HFFc6 (cell line): Measurements from ENCODE around the gene HSD17B11. TPM values are rescaled to one million over a fixed set of nuclear protein-coding genes. Genes with fewer than 3 reads are reported as not detected.
"Not testable (repeated sequence)": the region's sequence is repeated elsewhere in the genome, so short reads cannot be mapped to it uniquely, and the experiment has no call there.

Experiments used
- DNase-seq: peaks from one replicate; pipeline ENCODE4 v3.0.0-alpha.2; 2018
- H3K27ac Mint-ChIP-seq: 2 replicates; pipeline ENCODE4 v1.8.0; 2020; ENCODE audit warnings: mild to moderate bottlenecking, mixed read lengths
- H3K27me3 Mint-ChIP-seq: 2 replicates; pipeline ENCODE4 v1.8.0; 2021; ENCODE audit warnings: mild to moderate bottlenecking, moderate library complexity, mixed read lengths; ENCODE audit not compliant: insufficient read depth
- H3K36me3 Mint-ChIP-seq: 2 replicates; pipeline ENCODE4 v1.8.0; 2021; ENCODE audit warnings: low read depth, mixed read lengths
- H3K4me1 Mint-ChIP-seq: 2 replicates; pipeline ENCODE4 v1.8.0; 2020; ENCODE audit warnings: low read depth, mixed read lengths
- H3K4me3 Mint-ChIP-seq: 2 replicates; pipeline ENCODE4 v1.8.0; 2020; ENCODE audit warnings: mild to moderate bottlenecking, moderate library complexity, mixed read lengths
- H3K9me3 Mint-ChIP-seq: 2 replicates; pipeline ENCODE4 v1.8.0; 2020; ENCODE audit warnings: mild to moderate bottlenecking, mixed read lengths
- total RNA-seq, 6 experiments: library from RNA; stranded (reverse); fragmentation: NEBNext Ultra II Directional; extraction: Animal tissue kit (Norgen Biotek cat#: 25700); gene quantifications; 2 replicates in 1 of 6; 3 replicates in 5 of 6; pipeline ENCODE4 v1.2.3, GENCODE V29; 2021
- TF ChIP-seq, protein P1 (sequence below): fragments of 200-600 bp; sonication (generic); IDR thresholded peaks from 2 replicates; pipeline ENCODE4 v1.5.0; 2021; ENCODE audit warnings: antibody characterized with exemption, mild to moderate bottlenecking

Gene HSD17B11
- total RNA-seq, 6 experiments from 2014 or later: 14.6 to 18.7 (median 16.3) TPM

DNA sequence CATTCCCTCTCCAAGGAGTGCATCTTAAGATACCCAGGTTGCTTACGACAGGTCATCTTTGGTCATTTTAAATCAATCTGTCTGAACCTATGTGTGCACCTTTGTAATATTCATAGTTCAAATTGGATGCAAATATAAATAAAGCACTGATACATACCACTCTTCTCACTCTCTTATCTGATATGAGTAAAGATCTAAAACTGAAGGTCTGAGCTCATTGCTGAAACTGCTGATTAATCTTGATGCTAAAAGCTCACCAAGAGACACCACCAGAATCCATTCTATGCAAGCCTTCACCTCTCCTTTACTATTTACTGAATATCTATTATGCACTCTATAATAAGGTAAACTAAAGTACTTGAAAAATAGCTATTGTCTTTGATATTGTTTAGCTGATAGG lies 84.9 kb downstream of the HSD17B11 start:
- H3K27me3 Mint-ChIP-seq: peaks cover 8% of the 10 kb centered on the region
- no peaks in the 10 kb centered on the region for H3K4me1 Mint-ChIP-seq
- TF ChIP-seq, protein P1, sequence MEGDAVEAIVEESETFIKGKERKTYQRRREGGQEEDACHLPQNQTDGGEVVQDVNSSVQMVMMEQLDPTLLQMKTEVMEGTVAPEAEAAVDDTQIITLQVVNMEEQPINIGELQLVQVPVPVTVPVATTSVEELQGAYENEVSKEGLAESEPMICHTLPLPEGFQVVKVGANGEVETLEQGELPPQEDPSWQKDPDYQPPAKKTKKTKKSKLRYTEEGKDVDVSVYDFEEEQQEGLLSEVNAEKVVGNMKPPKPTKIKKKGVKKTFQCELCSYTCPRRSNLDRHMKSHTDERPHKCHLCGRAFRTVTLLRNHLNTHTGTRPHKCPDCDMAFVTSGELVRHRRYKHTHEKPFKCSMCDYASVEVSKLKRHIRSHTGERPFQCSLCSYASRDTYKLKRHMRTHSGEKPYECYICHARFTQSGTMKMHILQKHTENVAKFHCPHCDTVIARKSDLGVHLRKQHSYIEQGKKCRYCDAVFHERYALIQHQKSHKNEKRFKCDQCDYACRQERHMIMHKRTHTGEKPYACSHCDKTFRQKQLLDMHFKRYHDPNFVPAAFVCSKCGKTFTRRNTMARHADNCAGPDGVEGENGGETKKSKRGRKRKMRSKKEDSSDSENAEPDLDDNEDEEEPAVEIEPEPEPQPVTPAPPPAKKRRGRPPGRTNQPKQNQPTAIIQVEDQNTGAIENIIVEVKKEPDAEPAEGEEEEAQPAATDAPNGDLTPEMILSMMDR: no peak
- DNase-seq: no peak
- H3K36me3 Mint-ChIP-seq: no peaks in the 10 kb centered on the region
- no peaks in the 10 kb centered on the region for H3K9me3 Mint-ChIP-seq
- H3K4me3 Mint-ChIP-seq: no peak overlapping the region
- no peak overlapping the region for H3K27ac Mint-ChIP-seq

DNA sequence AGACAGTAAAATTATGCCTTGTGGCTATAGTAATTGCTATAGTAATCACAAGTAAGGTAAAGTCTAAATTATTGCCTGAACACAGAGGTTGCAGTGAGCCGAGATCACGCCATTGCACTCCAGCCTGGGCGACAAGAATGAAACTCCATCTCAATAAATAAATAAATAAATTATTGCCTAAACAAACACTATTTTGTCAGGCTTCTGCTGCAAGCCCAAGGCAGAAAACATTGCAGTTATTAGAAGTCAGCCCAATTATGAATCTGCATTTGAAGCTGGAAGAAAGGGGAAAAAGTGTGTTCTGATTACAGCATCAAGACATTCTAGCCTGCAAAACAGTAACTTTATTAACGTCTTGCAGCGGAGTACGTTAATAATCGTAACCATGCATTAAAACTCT lies 85.4 kb downstream of the HSD17B11 start:
- H3K9me3 Mint-ChIP-seq: no peaks in the 10 kb centered on the region

DNA sequence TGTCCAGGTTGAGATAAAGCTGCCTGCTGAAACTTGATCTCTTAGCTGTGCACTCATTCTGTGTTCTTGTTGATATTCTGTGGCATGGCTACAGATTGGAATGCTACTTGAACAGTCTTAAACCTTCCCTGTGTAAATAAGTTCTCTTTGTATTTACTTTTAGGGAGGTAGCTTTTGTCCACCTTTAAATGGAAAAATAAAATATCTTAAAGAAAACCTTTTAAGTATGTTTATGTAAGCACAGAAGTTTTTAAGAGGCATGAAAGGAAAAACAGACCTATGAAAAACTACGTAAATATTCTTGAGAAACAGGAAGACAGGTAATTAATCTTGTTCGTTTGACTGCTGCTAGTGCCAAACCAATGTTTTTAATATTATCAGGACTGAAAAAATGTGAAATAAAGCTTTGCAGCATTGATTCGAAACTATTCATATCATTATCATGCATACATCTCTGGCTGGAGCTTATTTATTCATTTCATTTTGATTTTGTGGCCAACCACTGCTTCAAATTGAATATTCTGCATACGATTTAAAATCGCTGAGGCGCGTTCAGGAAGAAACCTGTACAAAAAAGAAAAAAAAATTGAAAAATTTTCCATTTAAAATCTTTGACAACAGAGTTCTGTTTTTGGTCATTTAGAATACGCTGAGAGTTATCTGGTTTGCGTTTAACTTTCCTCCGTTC lies 86.1 kb downstream of the HSD17B11 start:
- no peak overlapping the region for H3K4me3 Mint-ChIP-seq
- no peak overlapping the region for H3K27ac Mint-ChIP-seq
- TF ChIP-seq, protein P1: no peak
- H3K4me1 Mint-ChIP-seq: no peaks in the 10 kb centered on the region
- H3K27me3 Mint-ChIP-seq: peaks cover 8% of the 10 kb centered on the region
- no peaks in the 10 kb centered on the region for H3K9me3 Mint-ChIP-seq
- no peak for DNase-seq
- H3K36me3 Mint-ChIP-seq: no peaks in the 10 kb centered on the region

More for the DNA sequence above, 85.4 kb downstream of the HSD17B11 start:
- Mint-ChIP-seq H3K27ac (no peak overlapping the region), H3K4me3 (no peak overlapping the region), H3K4me1 (no peaks in the 10 kb centered on the region), H3K36me3 (no peaks in the 10 kb centered on the region), H3K27me3 (peaks cover 8% of the 10 kb centered on the region)
- no peak for DNase-seq
- TF ChIP-seq, protein P1: no peak

DNA sequence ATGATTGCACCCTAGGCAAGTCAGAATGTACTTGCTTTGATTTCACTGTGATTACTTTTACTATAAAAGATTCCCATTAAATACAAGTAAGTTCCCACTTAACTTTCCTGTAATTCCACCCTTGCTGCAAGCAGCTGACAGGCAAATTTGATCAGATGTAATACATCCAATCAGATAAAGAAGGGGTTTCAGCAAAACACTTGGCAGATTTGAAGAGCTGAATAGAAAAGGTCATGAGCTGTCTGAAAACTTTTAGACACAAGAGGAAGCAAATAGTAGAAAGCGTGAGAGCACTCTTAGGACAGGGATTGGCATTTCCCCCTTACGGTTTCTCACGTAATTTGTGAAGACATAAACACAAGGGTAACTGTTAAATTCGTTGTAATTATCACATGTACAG lies 91.1 kb downstream of the HSD17B11 start:
- Mint-ChIP-seq H3K4me1 (no peaks in the 10 kb centered on the region), H3K27ac (no peak overlapping the region), H3K27me3 (peaks cover 14% of the 10 kb centered on the region), H3K36me3 (peaks cover 5% of the 10 kb centered on the region; the same call in 1 of the 2 replicates), H3K9me3 (peaks cover under 1% of the 10 kb centered on the region), H3K4me3 (no peak overlapping the region)
- DNase-seq: no peak
- TF ChIP-seq, protein P1: no peak

DNA sequence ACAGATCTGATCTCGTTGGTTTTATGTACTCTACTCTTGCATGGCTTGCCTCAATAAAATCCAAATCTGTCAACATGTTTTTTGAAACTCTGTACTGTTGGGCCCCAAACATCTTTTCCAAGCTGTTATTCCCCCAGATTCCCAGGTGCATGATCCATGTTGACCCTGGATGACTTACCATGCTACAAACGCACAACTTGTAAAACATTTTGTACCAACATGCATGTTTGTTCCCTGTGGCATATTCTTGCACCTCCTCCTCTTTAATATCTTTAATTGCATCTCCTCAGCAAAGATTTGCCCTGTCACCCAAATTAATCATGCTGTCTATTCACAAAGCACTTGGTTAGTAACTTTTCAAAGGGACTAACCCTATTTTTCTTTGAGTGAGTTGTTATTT lies 92.6 kb downstream of the HSD17B11 start:
- H3K9me3 Mint-ChIP-seq: peaks cover 16% of the 10 kb centered on the region
- no peak overlapping the region for H3K27ac Mint-ChIP-seq
- peaks cover 10% of the 10 kb centered on the region; the same call in 1 of the 2 replicates for H3K36me3 Mint-ChIP-seq
- TF ChIP-seq, protein P1: no peak
- DNase-seq: no peak
- H3K4me1 Mint-ChIP-seq: no peaks in the 10 kb centered on the region
- peaks cover 9% of the 10 kb centered on the region for H3K27me3 Mint-ChIP-seq
- no peak overlapping the region for H3K4me3 Mint-ChIP-seq

DNA sequence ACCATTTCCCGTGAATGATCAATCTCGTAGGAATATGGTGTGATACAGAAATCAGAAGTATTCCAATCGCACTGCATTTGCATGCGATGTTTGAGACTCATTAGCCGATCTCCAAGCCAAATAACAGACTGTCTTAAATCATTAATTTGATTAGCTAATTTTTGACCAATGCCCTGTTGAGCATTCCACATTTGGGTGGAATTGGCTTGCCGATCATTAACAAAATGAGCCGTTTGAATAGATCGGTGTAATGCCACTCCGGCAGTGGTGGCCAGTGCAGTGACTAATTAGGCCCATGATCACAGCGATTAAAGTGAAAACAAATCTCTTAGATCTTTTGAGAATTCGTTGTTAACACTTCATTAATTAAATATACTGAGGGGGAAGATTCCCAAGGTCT lies 96.1 kb downstream of the HSD17B11 start:
- H3K27me3 Mint-ChIP-seq, H3K27ac Mint-ChIP-seq, H3K4me1 Mint-ChIP-seq, DNase-seq, H3K4me3 Mint-ChIP-seq: not testable (repeated sequence)
- peaks cover 18% of the 10 kb centered on the region for H3K9me3 Mint-ChIP-seq
- peaks cover 10% of the 10 kb centered on the region; the same call in 1 of the 2 replicates for H3K36me3 Mint-ChIP-seq

DNA sequence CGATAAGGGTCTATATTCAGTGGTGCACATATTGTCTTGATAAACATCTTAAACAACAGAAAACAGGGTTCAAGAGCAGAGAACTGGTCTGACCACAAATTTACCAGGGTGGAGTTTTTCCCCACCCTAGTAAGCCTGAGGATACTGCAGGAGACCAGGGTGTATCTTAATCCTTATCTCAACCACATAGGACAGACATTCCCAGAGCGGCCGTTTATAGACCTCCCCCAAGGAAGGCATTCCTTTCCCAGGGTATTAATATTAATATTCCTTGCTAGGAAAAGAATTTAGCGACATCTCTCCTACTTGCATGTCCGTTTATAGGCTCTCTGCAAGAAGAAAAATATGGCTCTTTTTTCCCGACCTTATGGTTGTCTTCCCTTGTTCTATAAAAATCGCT lies 97.1 kb downstream of the HSD17B11 start:
- Mint-ChIP-seq H3K9me3 (peaks cover 18% of the 10 kb centered on the region), H3K36me3 (peaks cover 10% of the 10 kb centered on the region; the same call in 1 of the 2 replicates)
- H3K27me3 Mint-ChIP-seq, H3K4me1 Mint-ChIP-seq, H3K27ac Mint-ChIP-seq, DNase-seq, H3K4me3 Mint-ChIP-seq: not testable (repeated sequence)
